SIG-M5 treated with dmso at 0.1 percent for 504 hours (cell line): ENCODE results near the gene ODF2.
A peak's percentile ranks its signal among the peaks of the same experiment; 100 is the strongest.
"Not testable (repeated sequence)": the region's sequence is repeated elsewhere in the genome, so short reads cannot be mapped to it uniquely, and the experiment has no call there.

Source experiments
- DNase-seq: peaks from one replicate; lab custom pipeline; 2025; ENCODE audit not compliant: unreplicated experiment; lab: John Stamatoyannopoulos, UW

ODF2 gene

DNA sequence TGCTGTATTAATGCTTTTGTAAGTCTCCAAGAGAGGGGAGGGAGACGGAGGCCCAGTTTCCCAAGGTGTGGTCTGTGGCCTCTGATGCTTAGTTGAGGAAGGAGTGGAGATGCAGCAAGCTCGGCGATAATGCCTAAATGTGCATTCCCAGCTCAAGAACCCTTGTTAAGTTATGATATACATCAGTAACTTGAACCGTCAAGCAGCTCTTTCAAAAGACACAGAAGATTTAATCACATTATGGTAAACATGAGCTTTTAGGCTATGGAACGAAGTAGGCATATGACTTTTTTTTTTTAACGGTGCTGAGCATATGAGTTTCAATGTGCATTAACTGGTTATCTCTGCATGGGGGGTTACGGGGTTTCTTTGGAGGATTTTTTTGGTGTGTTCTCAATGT lies 26.4 kb downstream of the ODF2 start:
- DNase-seq = no peak

DNA sequence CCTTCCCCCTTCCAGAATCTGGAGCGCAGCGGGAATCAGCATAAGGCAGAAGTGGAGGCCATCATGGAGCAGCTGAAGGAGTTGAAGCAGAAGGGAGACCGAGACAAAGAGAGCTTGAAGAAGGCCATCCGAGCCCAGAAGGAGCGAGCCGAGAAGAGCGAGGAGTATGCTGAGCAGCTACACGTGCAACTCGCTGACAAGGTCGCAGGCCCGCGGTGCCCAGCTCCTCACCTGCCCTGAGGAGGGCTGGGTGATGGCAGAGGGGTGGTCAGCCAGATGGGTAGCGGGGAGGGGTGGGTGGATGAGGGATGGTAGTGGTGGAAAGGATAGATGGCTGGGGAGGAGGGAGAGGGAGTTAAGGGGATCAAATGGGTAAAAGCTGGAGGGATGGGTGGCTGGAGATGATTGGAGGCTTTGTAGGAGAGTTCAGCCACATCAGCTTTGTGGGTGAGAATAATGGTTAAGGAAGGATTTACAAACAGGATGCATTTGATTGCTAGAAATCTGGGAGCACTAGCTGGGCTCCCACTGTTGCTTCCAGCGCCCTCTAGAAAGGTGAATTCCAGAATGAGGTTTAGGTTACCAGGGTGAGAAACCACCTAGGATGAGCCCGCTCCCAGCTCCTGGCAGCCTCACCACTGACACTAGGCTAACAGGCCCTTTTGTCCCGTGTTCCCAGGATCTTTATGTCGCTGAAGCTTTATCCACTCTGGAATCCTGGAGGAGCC lies 29.0 kb downstream of the ODF2 start:
- no peak for DNase-seq

DNA sequence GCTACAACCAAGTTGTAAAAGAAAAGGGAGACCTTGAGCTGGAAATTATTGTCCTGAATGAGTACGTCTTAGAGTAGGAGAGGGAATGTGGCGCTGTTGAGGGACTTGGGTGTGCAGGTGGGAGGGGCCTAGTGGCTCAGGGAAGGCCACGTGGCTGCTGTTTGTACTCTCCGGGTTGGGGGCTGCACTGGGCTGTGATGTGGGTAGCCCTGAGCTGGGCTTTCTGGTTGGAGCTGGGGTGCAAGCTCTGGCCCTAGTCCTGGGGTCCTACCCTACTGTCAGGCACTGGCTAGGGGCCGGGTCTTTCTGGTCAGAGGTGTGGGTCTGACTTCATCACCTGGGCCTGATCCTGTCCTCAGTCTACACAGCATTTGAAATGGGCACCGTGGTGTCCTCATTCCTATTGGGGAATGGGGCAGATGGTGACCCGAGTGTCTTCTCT lies 29.6 kb downstream of the ODF2 start:
- DNase-seq = no peak

DNA sequence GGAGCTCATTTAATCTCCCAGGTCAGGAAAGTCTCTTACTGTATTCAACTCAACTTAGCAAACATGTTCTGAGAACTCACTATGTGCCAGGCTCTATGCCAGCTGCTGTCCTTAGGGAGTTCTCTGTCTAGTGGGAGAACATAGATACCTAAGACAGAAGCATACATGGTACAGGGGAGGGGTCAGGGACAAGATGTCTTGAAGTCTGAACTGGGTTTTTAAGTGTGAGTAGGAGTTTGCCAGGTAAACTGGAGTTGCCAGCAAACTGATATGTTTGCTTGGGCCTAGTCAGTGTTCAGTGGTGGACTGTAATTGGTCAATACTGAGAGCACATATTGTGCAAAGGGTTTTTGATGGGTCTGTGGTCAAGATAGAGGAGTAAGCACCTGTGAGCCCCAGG lies 30.4 kb downstream of the ODF2 start:
- DNase-seq = no peak

DNA sequence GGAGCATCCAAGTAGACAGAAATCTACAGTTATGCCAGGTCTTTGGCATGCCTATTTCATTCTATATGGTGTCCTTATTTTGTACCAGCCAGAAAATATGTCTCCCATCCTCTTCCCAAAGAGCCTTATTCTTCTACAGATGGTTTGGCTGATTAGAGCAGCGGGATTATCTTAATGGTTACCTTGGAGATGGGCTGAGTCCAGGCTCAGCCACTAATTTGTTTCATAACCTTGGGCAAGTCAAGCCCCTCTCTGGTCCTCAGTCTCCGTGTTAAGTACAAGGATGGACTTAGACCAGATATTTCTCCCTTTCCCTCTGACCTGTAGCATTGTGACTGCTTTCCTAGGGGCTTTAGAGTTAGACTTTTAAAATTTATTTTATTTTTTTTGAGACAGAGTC lies 37.6 kb downstream of the ODF2 start:
- DNase-seq = no peak

DNA sequence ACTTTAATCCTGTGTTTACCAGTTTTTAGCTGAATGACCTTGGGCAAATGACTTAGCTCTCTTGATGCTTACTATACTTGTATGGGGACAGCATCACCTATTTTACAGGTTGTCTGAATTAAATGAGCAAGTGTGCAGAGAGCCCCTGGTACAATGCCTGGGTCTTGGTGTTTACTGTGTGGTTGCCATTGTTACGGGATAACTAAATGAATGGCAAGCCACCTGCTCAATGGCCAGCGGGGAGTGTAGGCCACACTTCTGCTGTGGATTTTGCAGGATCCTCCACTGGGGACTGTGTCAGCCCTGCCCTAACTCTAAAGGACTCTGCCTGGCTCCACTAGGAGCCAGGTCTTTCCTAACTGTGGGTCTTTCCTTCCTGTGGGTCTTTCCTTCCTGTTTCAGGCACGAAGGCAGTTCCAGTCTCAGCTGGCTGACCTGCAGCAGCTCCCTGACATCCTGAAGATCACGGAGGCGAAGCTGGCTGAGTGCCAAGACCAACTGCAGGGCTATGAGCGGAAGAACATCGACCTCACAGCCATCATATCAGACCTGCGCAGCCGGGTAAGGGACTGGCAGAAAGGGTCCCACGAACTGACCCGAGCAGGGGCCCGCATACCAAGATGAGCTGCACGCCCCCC lies 38.4 kb downstream of the ODF2 start:
- no peak for DNase-seq

DNA sequence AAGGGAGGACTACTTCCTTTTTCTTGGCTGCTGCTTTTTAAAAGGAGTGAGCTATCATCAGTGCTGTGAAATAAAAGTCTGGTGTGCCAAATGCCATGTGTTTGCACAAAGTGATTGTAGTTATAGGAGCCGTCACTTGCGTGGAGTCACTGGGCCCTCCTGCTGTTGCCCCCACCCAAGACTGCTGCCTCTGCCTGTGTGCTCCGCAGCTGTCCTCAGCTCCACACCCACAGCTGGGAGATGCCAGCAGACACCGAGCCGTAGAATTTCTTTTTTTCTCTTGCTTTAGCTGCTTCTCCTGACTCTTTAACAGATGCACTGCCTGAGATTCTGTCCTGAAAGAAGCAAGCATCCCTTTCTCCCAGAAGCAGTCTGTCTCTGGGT lies 38.9 kb downstream of the ODF2 start:
- no peak for DNase-seq

DNA sequence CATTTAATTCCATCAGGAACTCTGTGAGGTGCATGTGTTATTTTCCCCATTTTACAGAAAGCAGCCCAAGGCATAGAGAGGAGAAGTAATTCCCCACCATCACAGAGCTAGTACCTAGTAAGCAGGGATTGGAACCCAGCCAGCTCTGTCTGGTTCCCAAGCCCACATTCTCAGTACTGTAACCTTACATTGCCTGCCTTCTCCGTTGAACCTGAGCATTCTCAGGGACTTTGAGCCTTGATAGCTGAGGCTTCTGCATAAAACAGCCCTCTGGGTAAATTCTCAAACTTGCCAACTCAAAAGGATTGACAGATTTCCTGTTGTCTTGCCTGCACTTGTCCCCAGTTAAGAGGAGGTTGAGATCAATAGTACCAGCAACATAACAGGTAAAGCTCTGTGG lies 39.5 kb downstream of the ODF2 start:
- DNase-seq = no peak

DNA sequence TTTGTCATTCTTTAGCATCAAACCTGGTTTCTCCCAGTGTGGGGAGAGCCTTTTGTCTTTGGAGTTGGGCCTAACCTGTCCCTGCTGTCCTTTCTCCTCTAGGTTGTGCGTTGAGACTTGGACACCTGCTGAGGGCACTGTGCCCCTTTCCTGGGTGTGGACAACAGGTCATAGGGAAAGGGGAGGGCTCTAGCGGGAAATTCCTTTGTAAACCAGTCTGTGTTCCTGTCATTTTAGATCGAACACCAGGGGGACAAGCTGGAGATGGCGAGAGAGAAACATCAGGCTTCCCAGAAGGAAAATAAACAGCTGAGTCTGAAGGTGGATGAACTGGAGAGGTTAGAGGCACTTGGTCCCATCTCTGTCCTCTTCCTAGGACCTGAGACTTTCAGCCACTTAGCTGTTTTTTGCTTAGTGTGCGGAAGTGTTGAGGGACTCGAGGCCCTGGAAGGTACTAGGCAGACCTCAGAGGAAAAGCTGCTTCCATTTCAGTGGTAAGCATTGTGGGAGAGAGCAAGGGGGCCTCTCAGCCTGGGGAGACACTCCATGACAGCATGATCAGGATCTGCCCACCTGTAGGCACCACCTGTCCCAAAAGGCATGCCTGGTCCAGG lies 40.1 kb downstream of the ODF2 start:
- no peak for DNase-seq

DNA sequence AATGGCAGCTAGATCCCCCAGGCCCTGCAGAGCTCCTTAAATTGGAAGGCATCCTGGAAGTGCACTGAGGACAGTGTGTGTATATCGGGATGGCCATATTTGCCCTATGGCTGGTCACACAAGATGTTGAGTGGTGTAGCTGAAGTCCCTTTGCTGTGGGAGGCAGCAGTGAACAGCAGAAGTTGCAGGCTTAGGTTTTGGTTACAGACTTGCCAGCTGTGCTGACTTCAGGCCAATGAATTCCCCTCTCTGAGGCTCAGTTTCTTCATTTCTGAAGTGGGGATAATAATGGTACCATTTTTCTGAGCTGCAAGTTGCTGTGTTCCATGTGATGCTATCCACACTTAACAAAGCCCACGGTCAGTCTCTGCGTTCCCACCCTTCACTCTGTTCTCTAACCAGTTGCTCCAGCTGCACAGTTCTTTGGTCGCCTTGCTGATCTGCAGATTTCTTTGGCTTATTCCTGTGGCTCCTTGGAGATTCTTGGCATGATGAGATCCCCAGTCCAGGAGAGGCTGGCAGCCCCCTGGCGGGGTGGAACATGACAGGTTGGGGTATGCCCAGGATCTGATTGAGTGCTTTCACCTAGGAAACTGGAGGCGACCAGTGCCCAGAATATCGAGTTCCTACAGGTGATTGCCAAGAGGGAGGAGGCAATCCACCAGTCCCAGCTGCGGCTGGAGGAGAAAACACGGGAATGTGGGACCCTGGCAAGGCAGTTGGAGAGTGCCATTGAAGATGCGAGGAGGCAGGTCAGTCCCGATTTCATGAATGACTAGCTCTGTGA lies 42.2 kb downstream of the ODF2 start:
- DNase-seq = no peak

DNA sequence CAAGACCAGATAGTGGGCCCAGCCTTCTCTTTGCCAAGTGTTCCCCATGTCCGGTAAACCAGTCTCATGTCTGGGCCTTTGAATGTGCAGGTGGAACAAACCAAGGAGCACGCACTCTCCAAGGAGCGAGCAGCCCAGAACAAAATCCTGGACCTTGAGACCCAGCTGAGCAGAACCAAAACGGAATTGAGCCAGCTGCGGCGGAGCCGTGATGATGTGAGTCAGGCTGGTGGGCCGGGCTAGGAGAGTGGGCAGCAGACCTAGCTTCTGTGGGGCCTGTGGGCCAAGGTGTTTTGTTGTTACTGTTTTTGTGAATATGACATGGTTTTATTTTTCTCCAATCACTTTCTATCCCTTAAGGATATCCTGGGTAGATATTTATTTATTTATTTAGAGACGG lies 43.1 kb downstream of the ODF2 start:
- no peak for DNase-seq

DNA sequence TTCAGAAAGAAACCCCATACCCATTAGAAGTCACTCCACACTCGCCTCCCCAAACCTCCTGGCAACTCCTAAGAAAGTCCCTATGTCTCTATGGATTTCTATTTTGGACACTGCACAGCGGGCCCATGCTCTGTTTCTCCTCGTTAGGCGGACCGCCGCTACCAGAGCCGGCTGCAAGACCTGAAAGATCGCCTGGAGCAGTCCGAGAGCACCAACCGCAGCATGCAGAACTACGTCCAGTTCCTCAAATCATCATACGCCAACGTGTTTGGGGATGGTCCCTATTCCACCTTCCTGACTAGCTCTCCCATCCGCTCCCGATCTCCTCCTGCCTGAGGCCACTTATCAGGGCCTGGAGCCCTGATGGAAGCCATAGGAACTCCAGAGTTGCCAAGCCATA lies 44.1 kb downstream of the ODF2 start:
- no peak for DNase-seq

DNA sequence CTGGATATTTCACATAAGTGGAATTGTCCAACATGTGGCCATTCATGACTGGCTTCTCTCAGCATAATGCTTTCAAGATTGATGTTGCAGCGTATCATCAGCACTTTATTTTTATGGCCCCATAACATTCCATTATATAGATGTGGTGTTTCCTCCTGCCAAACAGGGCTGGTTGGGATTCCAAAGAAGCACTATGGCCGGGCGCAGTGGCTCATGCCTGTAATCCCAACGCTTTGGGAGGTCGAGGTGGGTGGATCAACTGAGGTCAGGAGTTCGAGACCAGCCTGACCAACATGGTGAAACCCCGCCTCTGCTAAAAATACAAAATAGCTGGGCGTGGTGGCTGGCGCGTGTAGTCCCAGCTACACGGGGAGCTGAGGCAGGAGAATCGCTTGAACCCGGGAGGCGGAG lies 47.6 kb downstream of the ODF2 start:
- DNase-seq = not testable (repeated sequence)

DNA sequence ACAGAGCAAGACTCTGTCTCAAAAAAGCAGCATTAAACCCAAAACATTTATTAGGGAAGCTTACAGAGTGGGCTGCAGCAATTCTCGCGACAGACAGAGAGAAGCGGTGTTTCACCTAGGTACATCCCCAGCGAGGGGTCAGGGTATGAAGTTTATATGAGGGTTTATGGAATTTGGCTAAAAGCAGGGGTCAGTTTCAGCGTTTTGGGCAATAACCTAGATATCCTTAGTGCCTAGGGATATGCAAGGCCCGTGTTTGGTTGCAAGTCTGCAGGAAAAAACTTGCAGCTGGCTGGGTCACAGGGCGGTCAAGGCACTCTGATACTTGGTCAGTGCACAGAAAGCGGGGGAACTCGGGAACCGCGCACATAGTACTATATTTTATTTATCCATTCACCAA lies 48.1 kb downstream of the ODF2 start:
- DNase-seq = no peak

DNA sequence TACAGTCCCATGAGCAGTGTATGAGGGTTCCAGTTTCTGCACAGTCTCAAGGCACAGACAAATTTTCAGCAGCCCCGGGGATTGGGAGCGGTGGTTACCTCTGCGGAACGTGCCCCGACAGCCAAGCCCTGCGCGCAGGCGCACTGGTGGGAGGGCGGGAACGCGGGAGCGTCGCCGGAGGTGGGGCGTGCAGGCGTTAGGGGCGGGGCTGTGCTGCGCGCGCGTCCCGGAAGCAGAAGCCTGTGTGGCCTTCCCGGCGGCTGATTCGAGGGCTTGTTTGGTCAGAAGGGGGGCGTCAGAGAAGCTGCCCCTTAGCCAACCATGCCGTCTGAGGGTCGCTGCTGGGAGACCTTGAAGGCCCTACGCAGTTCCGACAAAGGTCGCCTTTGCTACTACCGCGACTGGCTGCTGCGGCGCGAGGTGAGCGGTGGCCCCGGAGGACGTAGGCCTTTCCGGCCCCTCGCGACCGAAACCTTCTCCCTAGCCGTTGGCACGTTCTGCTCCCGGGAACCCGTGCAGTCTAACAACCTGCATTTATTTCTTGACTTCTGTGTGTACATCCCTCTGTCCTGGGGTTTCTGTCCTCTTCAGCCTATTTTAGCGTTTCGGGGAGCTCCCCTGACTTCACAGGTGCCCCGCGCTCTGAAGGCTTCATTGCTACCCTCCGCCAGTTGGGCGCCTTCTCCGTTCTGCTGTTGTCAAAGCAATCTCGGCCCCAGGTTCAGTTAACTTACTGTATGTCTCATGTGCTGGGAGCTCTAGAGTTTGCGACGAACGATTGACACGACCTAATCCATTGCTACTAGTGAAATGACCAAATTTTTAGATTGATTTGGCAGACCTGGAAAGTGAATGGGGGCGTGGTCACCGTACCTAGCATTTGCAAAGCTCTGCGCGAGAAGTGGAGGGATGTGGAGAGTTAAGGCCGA lies 48.9 kb downstream of the ODF2 start, which contains the start of gene GLE1:
GLE1 (plus strand) TSS at position 235 of the 929 bp plus-strand sequence; CDS start at position 322, 87 bp downstream.
- DNase-seq = peak; percentile 83

DNA sequence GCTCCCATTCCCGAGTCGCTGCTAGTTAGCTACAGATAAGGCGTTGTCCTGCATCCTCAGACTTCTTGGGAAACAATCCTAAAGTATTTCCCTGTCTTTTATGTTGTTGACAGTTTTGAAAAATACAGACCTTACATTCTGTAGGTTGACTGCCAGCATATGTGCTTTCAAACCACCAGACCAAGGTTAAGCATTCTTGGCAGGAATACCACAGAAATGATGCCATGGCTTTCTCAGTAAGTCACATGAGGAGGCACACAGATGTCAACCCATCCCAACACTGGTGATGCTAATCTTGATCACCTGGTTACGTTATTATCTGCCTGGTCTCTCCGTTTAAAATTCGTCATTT lies 49.6 kb downstream of the ODF2 start:
- DNase-seq = no peak

DNA sequence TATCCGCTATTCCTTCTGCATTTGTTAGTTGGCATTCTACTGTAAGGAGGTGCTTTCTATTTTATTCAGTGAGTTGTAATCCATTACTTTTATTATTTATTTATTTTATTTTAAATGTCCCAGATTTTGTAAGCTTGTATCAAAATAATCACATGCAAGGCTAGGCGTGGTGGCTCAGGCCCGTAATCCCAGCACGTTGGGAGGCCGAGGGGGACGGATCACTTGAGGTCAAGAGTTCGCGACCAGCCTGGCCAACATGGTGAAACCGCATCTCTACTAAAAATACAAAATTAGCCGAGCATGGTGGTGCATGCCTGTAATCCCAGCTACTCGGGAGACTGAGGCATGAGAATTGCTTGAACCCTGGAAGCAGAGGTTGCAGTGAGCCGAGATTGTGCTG lies 50.1 kb downstream of the ODF2 start:
- DNase-seq = not testable (repeated sequence)

DNA sequence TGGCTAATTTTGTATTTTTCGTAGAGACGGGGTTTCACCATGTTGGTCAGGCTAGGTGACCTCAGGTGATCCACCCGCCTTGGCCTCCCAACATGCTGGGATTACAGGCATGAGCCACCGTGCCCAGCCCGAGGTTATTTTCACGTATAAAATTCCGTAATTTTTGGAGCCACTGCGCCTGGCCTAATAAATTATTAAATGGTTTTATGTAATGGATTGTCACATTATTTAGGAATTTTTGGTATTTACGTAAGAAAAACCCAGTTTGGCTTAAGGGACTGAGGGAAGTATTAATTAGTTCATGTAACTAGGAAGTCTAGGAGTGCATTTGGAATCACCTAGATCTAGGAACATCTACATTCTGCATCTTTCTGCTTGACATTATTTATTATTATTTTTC lies 57.0 kb downstream of the ODF2 start:
- no peak for DNase-seq

DNA sequence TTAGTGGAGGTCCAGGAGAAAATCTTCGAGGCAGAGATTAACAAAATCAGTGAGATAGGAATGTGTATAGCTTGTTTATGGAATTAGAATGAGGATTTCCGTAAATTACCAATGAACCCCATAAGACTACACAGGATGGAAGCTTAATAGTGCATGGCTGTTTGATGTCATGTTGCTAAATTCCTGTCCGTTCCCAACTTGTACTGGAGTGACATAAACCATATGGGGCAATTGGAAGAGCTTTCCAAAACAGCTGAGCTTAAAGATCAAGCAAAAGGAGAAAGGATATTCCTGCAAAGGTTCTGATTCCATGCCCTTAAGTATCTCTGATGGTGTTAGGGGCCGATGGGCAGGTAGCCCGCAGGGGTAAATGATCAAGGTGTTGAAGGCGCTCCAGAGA lies 66.2 kb downstream of the ODF2 start:
- DNase-seq = no peak

DNA sequence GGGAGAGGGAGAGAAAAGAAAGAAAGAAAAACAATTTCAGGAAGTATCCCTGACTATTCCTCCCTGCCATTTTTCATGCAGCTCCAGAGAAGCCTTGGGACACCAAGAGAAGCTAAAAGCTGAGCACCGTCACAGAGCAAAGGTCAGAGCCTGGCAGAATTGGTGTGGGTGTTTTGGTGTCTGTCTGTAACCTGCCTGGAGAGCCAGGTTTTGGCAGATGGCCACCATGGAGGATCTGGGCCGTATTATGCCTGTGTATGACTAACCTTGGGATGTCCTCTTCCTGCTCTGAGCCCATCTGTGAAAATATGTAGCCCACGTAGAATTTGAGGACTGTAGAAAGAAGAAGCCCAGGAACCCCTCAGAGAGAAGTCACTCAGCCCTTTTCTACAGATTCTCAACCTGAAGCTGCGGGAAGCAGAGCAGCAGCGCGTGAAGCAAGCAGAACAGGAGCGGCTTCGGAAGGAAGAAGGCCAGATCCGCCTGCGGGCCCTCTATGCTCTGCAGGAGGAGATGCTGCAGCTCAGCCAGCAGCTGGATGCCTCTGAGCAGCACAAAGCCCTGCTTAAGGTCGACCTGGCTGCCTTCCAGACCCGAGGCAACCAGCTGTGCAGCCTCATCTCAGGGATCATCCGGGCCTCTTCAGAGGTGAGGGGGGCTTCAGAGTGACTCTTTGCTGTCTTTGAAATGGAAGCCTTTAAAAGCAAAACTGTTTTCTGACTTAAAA lies 67.6 kb downstream of the ODF2 start:
- no peak for DNase-seq
